GM12872 (cell line): ENCODE measurements around the gene SMIM15.

Source experiments
- TF ChIP-seq, protein P1 (sequence below): IDR thresholded peaks from 3 replicates; pipeline ENCODE4 v1.5.1; 2011; ENCODE audit warnings: low read depth, mild to moderate bottlenecking, low read length, moderate library complexity; ENCODE audit not compliant: insufficient read depth

SMIM15 gene

DNA sequence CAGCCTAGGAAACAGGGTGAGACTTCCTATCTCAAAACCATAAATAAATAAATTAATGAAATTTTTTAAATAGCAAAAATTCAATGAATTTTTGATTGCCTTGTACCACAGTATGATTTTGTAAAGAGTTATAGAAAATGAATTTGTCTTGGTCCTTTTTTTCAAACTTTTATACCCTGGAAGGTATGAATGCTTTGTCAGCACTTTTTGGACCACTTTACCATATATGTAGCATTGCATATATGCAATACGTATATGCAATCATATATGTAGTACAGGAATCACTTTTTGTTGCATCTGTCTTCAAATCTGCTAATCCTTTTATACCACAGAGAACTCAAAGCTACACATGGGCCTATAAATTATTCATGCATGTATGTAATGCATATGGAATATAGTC lies 9.2 kb upstream of the SMIM15 start:
- TF ChIP-seq, protein P1, sequence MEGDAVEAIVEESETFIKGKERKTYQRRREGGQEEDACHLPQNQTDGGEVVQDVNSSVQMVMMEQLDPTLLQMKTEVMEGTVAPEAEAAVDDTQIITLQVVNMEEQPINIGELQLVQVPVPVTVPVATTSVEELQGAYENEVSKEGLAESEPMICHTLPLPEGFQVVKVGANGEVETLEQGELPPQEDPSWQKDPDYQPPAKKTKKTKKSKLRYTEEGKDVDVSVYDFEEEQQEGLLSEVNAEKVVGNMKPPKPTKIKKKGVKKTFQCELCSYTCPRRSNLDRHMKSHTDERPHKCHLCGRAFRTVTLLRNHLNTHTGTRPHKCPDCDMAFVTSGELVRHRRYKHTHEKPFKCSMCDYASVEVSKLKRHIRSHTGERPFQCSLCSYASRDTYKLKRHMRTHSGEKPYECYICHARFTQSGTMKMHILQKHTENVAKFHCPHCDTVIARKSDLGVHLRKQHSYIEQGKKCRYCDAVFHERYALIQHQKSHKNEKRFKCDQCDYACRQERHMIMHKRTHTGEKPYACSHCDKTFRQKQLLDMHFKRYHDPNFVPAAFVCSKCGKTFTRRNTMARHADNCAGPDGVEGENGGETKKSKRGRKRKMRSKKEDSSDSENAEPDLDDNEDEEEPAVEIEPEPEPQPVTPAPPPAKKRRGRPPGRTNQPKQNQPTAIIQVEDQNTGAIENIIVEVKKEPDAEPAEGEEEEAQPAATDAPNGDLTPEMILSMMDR, result no peak

- TF ChIP-seq, protein P1, result no peak
Measured at GRCh38 chr5:61168951-61169350, 6.7 kb upstream of the SMIM15 start.

- TF ChIP-seq, protein P1, result peak; percentile 28; the same call in 2 of the 3 replicates
Measured at GRCh38 chr5:61167382-61167781, 5.1 kb upstream of the SMIM15 start.

DNA sequence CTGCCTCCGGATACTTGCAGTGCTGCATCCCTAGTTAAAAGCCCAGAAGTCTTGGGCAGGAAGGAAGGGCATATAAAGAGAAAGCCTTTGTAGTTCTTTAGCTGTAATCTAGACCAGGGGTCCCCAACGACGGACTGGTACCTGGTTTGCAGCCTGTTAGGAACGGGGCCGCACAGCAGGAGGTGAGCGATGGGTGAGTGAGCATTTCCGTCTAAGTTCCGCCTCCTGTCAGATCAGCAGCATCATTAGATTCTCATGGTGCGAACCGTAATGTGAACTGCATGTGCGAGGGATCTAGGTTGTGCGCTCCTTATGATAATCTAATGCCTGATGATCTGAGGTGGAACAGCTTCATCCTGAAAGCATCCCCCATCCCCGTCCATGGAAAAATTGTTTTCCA lies 1.6 kb upstream of the SMIM15 start:
- TF ChIP-seq, protein P1, result no peak

GRCh38 chr5:61162832-61163567 lies 732 bp upstream of the SMIM15 start:
- TF ChIP-seq, protein P1, result no peak

GRCh38 chr5:61160497-61160896 lies 1.8 kb downstream of the SMIM15 start:
- TF ChIP-seq, protein P1, result no peak

DNA sequence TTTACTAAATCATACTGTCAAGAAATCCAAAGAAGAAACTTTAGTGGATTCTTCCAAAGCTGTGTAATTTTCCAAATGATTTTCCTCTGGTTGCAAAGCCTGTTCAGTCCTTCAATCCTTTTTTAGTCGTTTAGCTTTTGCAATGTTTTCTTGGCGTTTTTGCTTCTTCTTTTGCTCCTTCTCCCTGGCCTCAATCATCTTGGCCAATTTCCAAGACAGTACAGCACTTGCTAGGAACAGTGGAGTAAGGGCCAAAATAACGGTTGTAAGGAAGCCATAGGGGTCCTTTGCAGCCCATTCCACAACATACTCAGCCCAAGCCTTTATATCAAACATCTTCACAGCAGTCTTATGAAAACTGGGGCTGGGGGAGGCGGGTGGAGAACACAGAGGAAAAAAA lies 2.4 kb downstream of the SMIM15 start:
- TF ChIP-seq, protein P1, result no peak
